NCI-H1105 (cell line): ENCODE data around the gene C6orf132.
"Not testable (repeated sequence)": the region's sequence is repeated elsewhere in the genome, so short reads cannot be mapped to it uniquely, and the experiment has no call there.

Experiments used
- DNase-seq: peaks from one replicate; lab custom pipeline; 2025; lab: John Stamatoyannopoulos, UW

The C6orf132 gene, protein sequence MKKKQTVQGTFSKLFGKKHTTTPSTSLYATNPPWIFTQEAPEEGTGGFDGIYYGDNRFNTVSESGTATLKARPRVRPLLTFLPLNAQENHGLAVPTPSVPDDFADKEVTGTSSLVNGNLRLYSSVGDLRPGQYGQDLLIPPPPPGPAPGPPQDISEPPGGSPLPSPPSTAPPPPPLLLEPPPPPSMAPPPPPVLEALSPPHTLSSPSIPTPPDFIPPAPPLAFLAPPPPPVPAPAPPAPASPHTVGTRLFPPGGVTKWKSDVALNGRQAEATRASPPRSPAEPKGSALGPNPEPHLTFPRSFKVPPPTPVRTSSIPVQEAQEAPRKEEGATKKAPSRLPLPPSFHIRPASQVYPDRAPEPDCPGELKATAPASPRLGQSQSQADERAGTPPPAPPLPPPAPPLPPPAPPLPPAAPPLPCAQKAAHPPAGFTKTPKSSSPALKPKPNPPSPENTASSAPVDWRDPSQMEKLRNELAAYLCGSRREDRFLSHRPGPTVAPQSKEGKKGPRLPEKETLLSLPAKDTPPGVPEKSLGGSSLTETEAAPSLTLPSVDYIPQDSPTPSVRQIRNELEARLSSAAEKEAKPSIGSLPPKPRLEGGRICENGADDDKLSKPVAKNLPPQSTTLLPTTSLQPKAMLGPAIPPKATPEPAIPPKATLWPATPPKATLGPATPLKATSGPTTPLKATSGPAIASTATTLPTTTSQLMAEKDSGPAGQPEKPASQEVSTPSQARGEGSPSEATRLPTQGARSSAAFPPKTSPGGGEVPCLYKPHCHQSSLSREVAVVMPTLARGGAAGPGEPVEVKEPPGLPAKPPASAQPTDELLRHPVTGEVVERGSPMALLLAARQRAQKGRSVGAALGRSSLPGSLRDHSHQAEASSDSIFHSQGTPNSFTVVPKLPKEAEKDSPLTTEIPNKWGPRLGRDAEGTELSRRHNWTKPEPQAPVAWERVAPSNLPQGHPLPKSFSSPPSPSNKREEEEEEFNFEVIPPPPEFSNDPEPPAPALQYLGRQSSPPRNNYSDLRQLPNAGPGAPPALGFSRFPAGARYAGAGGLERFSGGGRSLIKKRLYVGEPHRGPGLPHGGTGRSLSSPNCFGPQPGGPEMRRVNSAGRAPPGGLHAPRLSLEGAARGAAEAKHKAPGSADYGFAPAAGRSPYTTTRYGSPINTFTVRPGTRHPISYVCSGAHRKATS

DNA sequence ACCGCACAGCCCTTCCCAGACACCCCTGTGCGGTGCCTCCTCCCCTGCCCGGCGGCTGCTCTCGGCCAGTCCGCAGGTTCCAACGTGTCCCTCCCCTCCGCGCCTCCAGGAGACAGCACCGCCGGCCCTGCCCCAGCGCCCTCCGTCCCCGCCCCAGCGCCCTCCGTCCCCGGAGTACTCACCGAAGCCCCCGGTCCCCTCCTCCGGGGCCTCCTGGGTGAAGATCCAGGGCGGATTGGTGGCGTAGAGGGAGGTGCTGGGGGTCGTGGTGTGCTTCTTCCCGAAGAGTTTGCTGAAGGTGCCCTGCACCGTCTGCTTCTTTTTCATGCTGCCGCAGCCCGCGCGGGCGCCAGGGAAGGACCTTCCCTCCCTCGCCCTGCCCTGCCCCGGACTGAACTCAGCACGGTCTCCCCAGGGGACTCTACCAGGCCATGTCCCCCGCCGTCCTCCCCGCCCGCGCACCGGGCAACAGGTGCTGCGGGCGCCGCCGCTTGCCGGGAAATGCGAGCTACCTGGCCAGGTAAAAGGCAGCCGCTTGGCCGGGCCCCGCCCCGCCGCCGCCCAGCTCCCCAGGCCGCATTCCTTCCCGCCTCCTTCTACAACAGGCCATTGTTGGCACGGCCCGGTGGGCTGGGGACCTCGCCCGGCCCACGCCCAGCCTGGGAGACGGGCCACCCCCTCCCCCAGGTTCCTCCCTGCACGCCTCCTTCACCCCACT, at the start of gene C6orf132:
C6orf132 (minus strand) TSS at position 503 of the 718 bp plus-strand sequence; CDS start at position 327, 176 bp downstream.
- DNase-seq = peak; percentile 37

- no peak for DNase-seq
Measured at GRCh38 chr6:42190554-42191183, 48.2 kb upstream of the C6orf132 start.

- DNase-seq = no peak
Measured at GRCh38 chr6:42188406-42188805, 46.0 kb upstream of the C6orf132 start.

DNA sequence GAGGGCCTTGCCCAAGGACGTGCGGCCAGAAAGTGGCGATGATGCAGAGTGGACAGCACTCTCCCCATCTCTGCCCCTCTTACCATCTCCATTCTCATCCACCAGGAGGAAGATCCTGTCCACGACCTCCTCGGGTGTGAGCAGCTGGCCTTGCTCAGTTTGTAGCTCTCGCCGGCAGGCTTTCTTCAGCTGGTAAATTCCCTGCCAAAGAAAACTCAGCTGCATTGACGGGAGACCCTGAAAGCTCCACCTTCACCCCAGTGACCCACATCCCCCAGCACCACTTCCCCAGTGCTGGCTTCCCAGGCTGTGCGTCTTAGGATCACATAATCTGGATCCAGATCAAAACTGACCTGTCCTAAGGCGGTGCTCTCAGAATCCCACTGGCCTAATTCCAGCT, 43.2 kb upstream of the C6orf132 start:
- no peak for DNase-seq

GRCh38 chr6:42184475-42184874, 42.1 kb upstream of the C6orf132 start:
- DNase-seq = no peak

DNA sequence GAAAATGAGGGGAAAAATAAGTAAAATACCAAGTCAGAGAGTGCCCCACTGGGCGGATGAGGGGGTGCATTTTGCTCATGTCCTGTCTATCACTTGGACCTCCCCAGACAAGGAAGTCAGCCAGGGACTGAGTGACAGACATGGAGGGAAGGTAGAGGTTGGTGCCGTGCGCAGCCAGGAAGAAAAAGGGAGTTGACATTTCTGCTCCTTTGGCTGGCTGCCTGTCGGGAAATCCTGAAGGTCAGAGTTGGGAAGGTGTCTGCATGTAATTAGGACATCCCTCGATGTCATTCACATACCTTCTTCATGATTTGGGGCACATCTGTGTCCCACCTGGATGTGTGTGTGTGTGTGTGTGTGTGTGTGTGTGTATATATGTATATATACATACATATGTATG, 39.7 kb upstream of the C6orf132 start:
- no peak for DNase-seq

DNA sequence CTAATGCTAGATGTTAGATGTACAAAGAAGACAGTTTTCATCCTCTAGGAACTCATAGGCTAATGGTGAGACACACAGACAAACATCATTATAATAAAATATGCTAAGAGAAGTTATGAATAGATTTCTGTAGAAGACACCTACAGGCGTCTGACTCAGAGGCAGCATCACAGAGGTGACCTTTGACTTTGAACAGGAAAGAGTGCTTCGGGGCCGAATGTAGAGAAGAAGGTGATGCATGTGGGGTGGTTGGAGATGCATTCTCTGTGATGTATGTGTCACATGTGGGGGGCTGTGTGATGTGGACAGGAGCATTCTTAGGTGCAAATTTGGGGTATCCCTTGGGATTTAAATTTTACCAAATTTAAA, 37.5 kb upstream of the C6orf132 start:
- DNase-seq = no peak

GRCh38 chr6:42179261-42179944, 37.0 kb upstream of the C6orf132 start:
- no peak for DNase-seq

DNA sequence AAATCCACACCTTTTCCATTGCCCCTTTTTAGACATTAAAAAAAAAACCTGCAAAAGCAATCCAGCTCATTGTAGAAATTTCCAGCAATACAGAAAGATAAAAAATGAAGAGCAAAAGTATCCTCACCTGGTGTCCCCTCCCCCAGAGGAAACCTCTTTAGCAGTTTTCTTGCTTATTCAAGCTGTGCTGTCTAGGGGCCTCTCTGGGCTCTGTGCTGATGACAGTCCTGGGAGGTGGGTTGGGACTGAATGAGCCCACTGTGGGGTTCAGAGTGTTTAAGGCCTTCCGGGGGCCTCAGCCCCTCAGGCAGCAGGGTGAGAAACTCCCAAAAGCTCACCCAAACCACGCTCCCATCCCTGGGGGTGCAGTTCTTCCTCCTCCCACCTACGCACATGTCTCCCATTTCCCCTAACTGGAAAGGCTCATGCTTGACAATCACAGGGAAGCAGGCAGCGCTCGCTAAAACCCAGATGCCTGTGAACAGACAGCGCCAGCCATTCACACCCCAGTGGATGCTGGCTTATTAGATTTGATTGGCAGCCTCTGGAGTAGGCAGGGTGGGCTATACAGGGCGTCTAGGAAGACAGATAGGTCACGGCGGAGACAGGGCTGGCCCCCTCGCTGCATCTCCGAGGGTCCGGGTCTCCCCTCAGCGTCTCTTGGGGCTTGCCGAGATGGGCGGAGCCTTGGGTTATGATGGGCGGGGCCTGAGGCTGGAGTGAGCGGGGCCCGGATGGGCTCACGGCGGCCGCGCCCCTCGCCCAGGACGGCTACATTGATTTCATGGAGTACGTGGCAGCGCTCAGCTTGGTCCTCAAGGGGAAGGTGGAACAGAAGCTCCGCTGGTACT, 35.3 kb upstream of the C6orf132 start:
- no peak for DNase-seq

GRCh38 chr6:42176981-42177380, 34.6 kb upstream of the C6orf132 start:
- DNase-seq = no peak

DNA sequence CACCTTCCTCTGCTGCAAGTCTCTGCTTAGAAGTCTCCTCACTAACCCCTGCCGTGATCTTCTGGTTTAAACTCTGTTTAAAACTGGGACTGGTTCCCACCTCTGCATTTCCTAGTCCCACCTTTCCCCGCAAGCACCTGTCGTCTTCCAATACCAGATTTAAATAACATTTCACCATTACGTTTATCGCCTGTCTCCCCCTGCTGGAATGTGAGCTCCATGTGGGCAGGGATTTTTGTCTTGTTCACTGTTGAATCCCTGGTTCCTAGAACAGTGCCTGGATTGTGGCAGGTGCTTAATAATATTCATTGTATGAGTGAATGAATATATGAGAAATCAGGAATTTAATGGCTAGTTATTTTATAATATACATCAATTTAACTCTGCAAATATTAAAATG, 33.4 kb upstream of the C6orf132 start:
- no peak for DNase-seq

GRCh38 chr6:42173101-42173500, 30.7 kb upstream of the C6orf132 start, which contains the start of gene GUCA1A:
Gene GUCA1A (plus strand): TSS chr6:42173364. CDS start chr6:42173614, 250 bp downstream.
- no peak for DNase-seq

- DNase-seq = no peak
Measured at GRCh38 chr6:42171813-42172581, 29.6 kb upstream of the C6orf132 start.

DNA sequence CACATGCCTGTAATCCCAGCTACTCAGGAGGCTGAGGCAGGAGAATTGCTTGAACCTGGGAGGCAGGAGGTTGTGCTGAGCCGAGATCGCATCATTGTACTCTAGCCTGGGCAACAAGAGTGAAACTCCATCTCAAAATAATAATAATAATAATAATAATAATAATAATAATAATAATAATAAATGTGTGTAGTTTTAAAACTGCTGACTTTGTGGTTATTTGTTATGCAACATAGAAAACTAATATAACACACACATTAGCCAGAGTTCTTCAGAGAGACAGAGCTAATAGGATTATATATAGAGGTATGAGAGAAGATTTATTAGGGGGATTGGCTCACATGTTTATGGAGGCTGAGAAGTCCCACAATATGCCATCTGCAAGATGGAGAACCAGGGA, 27.4 kb upstream of the C6orf132 start:
- DNase-seq = not testable (repeated sequence)

DNA sequence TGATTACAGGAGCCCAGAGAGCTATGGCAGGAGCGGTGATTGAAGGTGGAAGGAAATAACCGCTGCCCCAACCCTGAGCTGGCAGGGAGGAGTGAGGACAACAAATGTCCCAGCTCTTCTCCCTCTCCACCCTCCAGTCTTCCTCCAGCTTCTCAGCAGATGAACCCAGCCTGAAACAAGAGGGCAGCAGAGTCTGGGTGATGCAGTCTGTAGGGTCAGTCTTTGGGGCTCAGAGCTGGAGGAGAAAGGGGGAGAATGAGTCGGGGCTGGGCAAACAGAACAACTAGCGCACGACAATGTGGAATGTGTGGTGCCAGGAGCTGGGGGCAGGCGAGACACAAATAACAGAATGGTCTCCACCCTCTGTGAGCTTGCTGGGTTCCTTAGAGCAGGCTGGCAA, 26.2 kb upstream of the C6orf132 start:
- DNase-seq = no peak

DNA sequence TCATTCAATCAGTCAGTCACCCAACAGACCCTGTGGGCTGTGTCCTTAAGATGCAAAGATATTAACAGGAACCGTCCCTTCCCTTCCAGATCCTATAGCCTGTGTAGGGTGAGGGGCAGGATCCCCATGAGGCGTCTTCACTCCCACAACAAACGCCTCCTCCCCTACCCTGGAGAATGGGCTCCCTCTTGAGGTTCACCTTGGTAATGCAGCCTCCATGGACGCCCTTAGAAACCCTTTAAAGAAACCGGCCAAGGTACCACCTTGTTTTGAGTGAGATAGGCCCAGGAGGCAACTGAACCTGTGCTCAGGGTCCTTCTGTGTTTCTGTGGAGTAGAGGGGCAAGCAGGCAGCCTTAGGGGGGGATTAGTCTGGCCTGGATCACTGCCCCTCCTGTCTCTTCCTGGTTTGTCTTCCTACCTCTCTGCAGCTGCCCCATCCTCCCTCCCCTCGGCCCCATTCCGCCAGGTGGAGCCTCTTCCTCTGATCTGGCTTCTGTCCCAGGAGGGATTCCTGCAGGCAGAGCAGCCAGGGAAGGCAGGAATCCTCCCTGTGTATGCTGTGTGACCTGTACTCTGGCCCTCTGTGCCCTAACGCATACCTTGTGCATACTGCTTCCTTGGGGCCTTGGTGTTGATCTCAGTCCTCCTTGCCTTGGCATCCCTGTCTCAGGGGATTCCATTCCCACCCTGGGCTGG, 24.2 kb upstream of the C6orf132 start:
- peak; percentile 72 for DNase-seq

DNA sequence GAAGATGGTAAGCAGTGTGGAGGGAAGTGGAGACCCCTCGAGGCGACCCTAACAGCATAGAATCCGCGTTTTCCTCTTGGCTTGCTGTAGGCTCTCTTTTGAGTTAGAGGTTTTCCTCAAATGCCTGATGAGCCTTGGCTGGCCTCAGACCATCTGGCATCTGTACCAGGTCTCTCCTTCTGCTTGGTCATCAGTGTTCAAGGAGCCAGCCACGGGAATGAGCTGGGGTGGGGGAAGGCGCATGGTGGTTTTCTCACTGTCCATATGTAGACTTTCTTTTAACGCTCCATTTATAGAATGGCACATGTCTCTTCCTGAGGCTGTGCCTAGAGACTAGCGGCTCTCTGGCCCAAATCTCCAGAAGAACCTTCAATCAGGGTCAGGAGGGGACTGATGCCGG, 22.6 kb upstream of the C6orf132 start:
- DNase-seq = no peak

- no peak for DNase-seq
Measured at GRCh38 chr6:42163981-42164380, 21.6 kb upstream of the C6orf132 start.
